Esophagus muscularis mucosa (tissue), 3 donors: Measurements from ENCODE around the gene CCNK.

ENCODE experiments used
- EP300 ChIP-seq: sonication (generic); formaldehyde crosslinking; IDR thresholded peaks from one replicate; pipeline ENCODE4 v1.6.1; 2017; ENCODE audit warnings: antibody characterized with exemption
- TF ChIP-seq, protein P1 (sequence below), 3 experiments: fragments of 200-600 bp in 2 of 3; fragments of 450-650 bp in 1 of 3; sonication (generic) in 2 of 3; IDR thresholded peaks; one replicate each; pipeline ENCODE4 v1.5.1; 2017 to 2019; ENCODE audit warnings: antibody characterized with exemption in 3 of 3, mild to moderate bottlenecking in 2 of 3, moderate library complexity in 1 of 3

DNA sequence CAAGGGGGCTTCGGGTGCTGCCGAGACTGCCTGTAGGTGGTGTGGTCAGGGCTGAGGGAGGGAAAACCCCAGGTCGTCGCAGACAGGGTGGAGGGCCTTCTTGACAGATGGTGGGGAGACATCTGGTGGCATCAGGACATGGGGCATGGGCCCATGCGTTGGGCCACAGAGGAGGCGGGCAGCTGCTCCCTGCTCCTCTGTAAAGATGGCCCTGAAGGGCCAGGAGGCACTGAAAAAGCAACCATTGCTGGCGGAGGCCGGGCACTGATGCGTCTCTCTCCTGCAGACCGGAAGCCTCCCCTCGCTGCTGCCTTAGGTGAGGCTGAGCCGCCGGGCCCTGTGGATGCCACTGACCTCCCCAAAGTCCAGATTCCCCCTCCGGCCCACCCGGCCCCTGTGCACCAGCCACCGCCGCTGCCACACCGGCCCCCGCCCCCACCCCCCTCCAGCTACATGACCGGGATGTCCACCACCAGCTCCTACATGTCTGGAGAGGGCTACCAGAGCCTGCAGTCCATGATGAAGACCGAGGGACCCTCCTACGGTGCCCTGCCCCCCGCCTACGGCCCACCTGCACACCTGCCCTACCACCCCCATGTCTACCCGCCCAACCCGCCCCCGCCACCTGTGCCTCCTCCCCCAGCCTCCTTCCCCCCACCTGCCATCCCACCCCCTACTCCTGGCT, 28.8 kb downstream of the CCNK start:
- TF ChIP-seq, protein P1, sequence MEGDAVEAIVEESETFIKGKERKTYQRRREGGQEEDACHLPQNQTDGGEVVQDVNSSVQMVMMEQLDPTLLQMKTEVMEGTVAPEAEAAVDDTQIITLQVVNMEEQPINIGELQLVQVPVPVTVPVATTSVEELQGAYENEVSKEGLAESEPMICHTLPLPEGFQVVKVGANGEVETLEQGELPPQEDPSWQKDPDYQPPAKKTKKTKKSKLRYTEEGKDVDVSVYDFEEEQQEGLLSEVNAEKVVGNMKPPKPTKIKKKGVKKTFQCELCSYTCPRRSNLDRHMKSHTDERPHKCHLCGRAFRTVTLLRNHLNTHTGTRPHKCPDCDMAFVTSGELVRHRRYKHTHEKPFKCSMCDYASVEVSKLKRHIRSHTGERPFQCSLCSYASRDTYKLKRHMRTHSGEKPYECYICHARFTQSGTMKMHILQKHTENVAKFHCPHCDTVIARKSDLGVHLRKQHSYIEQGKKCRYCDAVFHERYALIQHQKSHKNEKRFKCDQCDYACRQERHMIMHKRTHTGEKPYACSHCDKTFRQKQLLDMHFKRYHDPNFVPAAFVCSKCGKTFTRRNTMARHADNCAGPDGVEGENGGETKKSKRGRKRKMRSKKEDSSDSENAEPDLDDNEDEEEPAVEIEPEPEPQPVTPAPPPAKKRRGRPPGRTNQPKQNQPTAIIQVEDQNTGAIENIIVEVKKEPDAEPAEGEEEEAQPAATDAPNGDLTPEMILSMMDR (IDR thresholded peaks at IDR 0.05), result no peak
- TF ChIP-seq EP300, result no peak
